HG03354 (cell line): ENCODE measurements around the gene IFNGR1.

ENCODE experiments used
- ATAC-seq: cut with Tn5 transposase; IDR thresholded peaks from one replicate; pipeline ENCODE4 v1.9.1; 2021; ENCODE audit warnings: mild to moderate bottlenecking; ENCODE audit not compliant: unreplicated experiment, poor library complexity, severe bottlenecking

Gene IFNGR1

DNA sequence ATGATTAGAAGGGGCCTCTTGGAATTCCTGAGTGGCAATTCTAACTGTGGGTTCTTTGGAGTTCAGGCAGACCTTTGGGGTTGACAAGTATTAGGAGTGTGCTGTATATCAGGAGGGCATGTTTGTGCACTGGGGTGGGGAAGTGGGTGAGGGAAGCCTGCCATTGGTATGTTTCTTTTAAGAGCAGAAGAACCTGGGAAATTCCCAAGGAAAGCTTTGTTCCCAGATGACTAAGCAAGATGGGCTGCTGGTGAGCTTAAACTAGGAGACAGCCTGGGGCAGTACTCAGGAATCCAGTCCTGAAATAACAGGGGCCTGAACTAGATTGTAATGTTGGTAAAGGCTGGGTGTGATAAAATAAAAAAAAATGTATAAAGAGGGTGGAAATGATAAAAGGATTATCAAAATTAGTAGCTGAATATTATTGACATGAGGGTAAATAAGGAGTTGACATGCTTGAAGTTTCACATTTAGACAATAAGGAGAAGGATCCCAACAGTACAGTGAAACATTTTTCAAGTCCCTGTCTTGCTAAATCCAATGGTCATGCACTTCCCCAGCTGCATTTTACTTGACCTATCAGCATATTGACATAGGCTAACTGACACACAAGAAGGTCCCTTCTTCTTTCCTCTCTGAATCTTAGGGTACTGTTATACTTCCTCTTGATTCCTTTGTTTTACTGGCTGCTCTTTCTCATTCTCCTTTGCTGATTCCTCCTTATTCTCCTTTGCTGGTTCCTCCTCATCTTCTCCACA, 18.4 kb upstream of the IFNGR1 start:
- ATAC-seq = no peak

DNA sequence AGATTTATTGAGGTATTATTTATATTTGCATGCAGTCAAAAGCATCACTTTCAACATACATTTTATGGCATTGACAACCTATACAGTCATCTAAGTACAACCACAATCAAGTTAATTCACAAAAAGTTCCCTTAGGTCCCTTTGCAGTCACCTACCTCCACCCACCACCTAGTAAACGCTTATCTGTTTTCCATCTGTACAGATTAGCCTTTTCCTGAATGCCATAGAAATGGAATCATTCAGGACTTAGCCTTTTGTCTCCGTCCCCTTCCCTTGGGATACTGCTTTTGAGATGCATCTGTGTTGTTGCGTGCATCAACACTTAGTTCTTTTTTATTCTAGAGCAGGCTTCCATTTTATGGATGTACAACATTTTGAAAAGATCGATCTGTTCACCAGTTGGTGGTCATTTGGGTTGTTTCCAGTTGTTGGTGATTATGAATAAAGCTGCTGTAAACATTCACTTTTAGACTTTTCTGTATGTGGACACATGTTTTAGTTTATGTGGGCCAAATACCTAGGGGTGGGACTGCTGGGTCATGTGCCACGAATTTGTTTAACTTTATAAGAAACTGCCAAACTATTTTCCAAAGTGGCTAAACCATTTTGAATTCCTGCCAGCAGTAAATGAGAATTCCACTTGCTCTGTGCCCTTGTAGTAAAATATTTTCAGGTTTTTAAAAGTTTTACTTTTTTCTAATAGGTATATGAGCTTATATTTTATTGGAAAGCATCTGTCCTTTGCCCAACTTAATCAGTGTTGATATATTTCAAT, 17.6 kb upstream of the IFNGR1 start:
- ATAC-seq = no peak

DNA sequence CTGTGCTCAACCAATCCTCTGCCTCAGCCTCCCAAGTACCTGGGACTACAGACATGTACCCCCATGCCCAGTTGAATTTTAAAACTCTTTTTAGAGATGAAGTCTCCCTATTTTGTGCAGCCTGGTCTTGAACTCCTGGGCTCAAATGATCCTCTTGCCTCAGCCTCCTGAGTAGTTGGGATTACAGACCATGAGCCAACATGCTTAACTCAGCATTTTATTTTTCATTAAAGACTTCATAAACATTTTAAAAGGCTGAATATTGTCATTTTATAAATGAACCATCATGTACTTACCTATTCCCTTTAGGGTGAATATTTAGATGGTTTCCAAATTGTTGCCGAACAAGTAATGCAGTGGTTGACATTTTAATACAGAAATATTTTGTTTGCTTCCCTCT, 16.5 kb upstream of the IFNGR1 start:
- no peak for ATAC-seq

DNA sequence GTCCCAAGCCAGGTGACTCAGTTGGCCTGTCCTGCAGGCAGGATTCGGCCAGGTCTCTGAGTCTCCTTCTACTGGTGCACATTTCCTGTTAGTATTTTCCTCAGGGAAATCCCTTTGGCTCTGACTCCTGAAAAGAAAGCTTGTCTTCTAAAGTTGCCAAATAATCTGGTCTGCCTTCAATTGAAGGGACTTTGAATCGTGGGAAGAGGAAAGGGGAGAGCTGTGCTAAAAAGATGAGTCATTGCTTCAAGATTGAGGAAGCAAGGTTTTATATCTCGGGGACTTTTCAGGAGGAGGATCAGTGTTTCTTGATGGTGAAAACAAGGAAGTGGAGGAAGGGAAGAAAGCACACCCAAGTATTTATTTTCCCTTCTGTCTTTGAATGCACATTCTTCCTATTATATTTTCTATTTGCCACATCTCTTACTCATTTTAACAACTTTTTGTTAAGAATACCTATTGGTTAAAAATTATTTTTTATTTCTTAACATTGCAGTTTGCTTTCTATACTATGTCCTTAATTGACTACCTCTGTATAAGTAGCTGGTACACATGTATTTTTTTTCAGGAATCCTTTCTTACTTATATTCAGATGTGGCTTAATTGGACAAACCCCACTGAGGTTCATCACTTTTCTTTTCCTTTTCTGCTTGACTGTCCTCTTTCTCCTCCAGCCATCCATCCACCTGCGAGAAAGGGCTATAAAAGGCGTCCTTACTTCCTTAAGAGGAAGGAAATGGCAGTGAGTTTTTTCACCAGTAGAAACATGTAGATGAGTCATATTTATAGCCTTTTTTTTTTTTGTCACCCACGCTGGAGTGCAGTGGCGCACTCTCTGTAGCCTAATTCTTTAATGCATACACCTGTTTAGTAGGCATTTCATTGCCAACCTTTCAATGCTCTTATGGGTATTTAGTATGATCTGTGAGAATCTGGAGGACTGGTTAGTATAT, 15.0 kb upstream of the IFNGR1 start:
- ATAC-seq = peak; percentile 70

DNA sequence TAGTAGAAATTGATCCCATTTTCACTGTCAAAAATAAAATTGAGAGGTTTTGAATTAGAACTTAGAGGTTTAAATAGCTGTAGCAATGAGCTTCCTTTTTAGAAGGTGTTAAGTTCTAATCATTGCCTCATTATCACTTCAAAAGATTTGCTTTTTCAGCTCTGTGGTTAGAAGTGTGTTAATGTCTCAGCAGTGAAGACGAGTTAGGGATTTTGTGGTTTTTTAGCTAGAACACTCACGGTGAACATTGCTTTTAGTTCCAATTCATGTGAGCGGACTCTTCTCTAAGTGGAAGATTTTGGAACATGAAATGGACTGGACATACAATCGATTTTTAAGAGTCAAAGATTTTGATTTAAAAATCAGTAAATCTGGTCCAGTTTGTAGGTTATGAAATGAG, 12.7 kb upstream of the IFNGR1 start:
- no peak for ATAC-seq

DNA sequence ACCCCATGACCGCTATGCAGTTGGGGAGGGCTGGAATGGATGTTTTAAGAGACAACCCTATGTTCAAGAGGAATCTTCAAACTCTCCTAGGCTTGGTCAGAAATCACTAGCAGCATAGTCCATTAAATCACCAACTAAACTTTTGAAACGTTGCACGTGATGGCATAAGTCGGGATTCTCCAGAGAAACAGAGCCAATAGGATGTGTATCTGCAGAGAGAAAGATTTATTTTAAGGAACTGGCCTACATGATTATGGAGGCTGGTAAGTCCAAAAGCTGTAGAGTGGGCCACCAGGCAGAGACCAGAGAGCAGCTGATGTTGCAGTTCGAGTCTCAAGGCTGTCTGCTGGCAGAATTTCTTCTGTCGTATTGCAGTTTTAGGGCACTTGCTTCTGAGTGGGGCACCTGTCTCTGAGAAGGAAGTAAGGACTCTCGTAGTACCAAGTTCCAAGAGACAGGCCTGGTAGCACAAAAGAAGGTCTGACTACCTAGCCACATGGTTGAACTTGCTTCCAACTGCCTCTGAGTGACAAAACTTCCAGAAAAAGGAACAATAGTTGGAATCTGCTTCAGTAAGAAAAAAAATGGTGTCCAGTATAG, 11.9 kb upstream of the IFNGR1 start:
- no peak for ATAC-seq

DNA sequence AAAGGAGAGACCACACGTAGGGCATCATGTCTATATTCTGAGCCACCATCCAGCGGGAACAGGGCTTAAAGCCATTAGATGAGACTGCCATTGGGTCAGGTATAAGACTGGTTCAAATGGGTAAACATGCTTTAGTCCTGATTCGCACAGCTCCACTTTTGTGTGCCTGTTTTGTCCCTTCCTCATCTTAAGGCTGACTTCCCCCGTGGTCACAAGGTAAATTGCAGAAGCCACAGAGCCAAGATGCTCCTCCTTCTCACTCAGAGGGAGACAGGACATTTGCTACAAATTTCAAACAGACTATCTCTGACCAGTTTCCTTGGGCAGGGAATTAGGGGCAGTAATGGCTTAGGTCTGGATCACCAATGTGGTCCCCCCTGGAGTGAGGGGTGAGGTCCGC, 11.4 kb upstream of the IFNGR1 start:
- ATAC-seq = no peak

DNA sequence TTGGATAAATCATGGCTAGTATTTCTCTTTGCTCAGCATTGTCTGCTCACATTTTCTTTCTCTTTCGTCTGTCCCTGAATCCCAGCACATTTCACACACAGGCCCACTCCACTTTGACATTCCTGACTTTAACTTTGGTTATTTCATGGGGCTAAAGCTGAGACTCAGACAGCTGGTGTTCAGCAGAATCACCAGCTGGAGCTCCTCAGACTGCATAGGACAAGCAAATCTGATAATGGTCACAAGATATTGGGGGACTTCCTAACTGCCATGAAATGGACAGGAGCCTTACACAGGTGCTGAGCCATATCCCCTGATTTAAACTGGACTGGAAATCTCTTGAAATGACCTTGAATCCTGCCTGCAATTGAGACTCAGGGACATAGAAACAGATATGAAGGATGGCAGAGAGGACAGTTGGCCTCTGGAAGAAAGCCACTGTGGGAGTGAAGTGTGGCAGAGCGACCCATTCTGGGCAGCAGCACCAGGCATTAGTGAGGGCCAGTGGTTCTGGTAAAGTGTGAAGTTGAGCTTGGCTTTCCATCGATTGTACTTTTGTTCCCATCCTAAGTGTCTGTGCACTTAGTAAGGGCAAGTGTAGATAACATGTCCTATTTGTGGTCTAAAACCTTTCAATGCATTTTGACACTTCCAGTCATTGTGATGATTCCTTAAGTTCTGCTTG, 10.0 kb upstream of the IFNGR1 start:
- ATAC-seq = no peak

DNA sequence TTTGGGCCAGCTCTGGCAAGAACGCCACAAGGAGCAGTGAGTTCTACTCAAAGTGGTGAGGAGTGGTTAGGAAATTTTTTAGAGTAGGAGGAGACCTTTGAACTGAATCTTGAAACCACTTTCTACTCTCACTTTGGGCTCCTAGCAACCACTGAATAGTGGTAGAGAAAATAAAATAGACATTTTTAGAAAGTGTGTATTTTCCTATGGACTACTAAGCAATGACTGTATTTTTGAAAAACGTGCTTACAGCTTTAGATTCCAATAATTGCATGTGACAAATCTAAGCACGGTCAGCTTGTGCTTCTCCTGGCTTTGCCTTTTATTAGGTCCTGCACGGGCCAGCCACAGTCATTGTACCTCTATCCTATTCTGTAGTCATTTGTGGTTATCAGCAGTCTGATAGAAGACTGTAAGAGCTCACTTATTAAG, 8.7 kb upstream of the IFNGR1 start:
- no peak for ATAC-seq

DNA sequence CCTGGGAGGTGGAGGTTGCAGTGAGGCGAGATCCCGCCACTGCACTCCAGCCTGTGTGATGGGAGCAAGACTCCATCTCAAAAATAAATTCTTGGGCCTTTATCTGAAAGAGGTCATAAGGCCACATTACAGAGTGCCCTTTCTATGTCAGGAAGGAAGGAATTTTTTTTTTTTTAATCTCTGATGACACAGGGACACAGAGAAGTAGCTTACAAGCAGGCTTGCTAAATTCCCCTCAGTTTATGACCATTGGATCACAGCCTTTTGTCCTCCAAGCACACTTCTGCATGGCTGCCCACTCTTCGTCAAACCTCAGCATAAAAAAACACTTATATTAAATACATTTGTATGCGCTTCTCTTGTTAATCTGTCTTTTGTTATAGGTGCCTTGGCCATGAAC, 7.5 kb upstream of the IFNGR1 start:
- ATAC-seq = no peak

DNA sequence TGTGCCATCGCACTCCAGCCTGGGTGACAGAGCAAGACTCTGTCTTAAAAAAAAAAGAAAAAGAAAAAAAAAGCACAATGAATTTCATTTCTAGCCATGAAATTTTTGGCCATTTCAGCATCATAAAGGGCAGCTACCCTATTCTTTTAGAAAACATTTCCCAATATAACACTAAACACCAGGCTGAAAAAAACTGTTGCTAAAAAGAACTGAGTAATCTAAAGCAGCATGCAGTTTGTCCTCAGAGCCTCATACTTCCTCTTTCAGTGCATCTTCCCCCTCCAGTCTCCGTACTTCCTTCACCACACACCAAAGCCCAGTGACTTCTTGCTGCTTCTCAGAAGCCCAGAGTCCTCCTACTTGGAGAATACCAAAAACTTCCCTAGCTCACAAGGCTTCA, 5.6 kb upstream of the IFNGR1 start:
- peak; percentile 66 for ATAC-seq

DNA sequence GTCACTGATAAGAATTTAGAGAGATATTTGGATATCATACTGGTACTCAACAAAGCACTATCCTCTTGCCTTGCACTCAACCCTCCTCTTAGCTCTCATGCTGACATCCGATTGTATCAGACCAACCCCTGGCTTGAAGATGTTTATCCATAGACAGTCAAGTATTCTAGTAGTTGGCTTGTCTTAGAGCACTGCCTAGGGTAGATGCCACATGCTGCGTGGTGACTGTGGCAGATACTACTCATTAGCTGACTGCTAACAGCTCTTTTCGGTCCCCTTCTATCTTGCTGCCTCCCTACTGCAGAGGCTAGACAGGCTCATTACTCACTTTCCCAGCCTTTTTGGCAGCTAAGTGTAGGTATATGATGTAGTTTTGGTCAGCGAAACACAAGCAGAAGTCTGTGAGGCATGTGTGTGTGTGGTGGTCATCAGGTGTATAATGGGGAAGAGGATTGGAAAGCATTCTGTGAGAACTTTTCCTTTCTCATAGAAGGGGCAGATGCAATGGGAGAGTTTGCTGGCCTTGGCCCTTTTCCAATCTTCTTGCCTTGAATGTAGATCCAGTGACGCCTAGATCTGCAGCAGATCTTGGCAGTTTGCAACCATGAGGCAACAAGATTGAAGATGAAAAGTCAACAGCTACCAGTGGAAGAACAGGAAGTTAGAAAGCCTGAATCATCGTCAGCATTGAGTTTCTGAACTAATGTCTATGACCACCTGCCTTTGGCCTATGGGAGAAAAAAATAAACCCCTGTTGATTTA, 4.4 kb upstream of the IFNGR1 start:
- ATAC-seq = no peak

DNA sequence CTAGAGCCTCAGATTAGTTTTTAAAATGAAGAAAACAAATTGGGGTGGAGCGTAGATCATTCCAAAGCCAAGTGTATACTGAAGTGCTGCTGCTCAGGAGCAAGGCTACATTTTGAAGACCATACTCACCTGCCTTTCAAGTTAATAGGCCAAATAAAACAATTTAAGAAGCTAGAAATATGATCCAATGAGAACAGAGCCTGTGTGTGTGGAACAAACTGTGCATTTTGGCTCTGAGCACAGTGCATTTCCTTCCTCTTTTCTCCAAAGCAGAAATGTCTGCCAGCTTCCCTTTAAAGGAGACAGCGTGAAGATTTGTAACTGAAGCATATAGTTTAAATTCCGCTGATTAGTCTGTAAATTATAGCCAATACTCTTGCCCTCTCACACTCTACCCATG, 3.2 kb upstream of the IFNGR1 start:
- no peak for ATAC-seq

DNA sequence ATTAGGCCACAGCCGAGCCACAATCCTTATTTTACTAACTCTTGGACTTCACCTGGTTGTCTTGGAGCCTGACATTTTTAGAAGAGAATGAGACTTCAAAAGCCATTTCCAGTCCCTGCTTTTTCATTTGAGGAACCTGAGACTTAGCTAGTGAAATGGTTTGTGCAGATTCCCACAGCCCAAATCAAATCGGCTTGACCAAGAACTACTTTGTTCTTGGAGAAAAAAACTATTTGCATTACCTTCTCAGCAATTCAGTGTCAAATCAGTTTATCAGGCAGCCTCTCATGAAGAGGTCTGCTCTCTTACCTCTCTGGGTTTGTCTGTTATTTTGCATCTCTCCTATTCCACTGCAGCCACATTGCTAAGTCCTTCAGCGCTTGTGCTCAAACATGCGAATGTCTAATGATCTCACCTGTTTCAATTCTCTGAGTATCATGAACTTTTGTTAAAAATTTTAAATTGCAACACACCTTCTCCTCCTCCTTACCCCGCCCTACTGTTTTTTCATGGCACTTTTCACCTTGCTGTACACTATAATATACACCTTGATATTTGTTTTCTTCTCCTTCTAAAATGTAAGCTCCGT, 573 bp upstream of the IFNGR1 start:
- ATAC-seq = peak; percentile 18

DNA sequence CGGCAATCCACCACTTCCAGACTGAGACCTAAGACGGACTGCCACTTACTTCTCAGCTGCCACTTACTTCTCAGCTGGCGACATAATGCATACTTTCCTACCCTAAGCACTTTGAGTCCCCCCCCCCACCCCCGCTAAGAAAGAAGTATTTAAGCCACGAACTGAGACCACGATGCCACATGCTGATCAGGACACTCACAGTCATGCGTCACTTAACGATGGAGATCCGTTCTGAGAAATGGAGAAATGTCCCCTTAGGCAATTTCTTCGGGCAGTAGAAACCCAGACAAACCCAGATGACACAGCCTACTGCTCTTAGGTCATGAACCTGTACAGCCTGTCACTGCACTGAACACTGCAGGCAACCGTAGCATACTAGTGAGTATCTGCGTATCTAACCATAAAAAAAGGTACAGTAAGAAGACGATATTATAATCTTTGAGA, 690 bp downstream of the IFNGR1 start:
- ATAC-seq = peak; percentile 49

DNA sequence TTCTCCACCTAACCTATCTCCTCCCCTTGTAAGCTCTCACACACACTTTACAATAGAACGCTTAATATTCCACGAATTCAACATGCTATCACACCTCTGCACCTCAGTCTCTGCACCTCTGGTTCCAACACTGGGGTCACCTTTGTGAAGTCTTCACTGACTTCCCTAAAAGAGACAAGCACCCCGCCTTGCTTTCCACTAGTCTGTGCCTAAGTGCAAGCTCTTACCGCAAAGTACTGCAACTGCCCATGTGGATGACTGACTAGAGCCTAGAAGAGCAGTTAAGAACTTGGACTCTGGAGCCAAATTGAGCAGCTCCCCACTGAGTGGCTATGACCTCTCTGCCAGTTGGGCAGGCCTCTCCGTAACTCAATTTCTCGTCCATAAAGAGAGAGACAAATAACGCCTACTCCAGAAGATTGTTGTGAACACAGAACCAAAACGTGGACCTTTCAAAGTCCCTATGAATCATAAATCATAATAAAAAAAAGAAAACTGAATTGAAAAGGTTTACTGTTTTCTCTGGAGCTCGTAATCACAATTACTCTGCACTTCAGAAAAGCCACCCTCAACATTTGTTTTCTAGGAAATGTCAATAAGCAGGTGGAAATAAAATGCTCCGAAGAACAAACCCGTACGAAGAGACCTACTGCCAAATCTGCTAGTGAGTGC, 1.2 kb downstream of the IFNGR1 start:
- ATAC-seq = no peak

DNA sequence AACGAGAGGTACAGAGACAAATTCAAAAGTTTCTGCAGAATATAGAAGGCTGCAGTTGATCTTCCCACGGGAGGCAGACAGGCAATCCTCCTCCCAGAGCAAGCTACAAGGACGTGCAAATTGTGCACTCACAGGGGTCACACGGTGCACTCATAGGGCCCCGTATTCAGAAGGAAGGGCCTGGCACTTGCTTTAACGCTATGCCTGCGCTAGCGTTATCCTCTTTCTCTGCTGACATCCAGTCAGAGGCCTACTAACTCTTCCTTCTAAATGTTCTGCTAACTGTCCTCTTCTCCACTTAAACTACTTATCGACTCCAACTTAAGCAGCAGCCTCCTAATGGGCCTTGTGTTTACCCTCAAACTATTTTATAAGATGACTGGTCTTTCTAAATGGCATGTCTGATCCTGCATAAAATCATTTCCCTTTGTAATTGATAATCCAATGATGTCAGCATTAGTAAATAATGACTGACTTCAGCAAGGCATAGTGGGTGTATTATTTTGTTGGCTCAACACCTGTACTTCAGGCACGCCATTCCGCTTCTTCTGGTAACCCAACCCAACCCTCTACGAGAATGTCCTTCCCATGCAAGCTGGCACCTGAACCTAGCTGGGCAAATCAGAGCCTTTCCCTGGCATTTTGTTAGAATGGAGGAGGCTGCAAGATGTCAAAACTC, 2.2 kb downstream of the IFNGR1 start:
- ATAC-seq = no peak
